Measurements from ENCODE around the gene CD22. TPM values are rescaled to one million over a fixed set of nuclear protein-coding genes. Genes with fewer than 3 reads are reported as not detected.

Gene CD22
- total RNA-seq, 2 donors from 2014 or later, result 1.4 to 3.6 TPM

DNA sequence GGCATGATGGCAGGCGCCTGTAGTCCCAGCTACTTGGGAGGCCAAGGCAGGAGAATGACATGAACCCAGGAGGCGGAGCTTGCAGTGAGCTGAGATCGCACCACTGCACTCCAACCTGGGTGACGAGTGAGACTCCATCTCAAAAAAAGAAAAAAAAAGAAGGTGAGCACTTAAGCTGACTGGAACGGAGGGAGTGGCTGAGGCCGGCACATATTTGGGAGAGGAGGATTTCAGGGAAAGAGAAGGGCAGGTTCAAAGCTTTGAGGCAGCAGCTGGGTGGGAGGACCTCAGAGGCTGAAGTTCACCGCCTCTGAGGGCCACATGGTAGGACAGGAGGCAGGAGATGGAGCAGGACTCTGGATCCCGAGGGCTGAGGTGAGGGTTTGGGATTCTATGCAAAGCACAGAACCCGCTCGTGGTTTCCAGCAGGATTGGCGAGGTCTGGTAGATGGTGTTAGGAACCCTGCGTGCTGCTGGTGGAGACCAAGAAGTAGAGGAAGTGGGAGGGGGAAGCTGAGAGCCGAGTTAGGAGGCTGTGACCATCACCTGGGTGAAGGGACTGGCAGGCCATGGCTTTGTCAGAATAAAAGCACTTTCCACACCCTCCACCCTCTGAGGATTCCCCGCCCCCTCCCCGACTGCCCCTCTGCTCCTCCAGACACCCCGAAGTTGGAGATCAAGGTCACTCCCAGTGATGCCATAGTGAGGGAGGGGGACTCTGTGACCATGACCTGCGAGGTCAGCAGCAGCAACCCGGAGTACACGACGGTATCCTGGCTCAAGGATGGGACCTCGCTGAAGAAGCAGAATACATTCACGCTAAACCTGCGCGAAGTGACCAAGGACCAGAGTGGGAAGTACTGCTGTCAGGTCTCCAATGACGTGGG, 8.4 kb downstream of the CD22 start:
- ATAC-seq (ENCODE audit: insufficient number of reproducible peaks, low FRiP score, low read depth), result no peak
- Histone ChIP-seq H3K27me3 (replicated peaks; ENCODE audit: insufficient read depth) (no peaks in the 10 kb centered on the region), H3K36me3 (no peaks in the 10 kb centered on the region), H3K27ac (no peak overlapping the region), H3K4me3 (no peak overlapping the region), H3K9me3 (no peaks in the 10 kb centered on the region), H3K4me1 (ENCODE audit: control insufficient read depth in 1 of 2, low read depth in 2 of 2) (no peaks in the 10 kb centered on the region)
- TF ChIP-seq, protein P1, sequence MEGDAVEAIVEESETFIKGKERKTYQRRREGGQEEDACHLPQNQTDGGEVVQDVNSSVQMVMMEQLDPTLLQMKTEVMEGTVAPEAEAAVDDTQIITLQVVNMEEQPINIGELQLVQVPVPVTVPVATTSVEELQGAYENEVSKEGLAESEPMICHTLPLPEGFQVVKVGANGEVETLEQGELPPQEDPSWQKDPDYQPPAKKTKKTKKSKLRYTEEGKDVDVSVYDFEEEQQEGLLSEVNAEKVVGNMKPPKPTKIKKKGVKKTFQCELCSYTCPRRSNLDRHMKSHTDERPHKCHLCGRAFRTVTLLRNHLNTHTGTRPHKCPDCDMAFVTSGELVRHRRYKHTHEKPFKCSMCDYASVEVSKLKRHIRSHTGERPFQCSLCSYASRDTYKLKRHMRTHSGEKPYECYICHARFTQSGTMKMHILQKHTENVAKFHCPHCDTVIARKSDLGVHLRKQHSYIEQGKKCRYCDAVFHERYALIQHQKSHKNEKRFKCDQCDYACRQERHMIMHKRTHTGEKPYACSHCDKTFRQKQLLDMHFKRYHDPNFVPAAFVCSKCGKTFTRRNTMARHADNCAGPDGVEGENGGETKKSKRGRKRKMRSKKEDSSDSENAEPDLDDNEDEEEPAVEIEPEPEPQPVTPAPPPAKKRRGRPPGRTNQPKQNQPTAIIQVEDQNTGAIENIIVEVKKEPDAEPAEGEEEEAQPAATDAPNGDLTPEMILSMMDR (IDR thresholded peaks at IDR 0.05), result no peak
- no peak for DNase-seq (ENCODE audit: low spot score)

DNA sequence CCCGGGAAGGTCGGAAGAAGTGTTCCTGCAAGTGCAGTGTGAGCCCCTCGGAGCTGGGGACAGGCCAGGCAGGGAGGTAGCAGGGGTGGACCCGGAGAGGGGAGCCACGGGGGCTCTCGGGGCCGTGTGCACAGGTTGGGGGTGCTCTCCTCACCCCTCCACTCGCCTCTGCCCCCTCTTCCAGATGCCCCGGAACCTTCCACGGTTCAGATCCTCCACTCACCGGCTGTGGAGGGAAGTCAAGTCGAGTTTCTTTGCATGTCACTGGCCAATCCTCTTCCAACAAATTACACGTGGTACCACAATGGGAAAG, 9.0 kb downstream of the CD22 start:
- ATAC-seq (ENCODE audit: insufficient number of reproducible peaks, low FRiP score, low read depth) (no peak), DNase-seq (ENCODE audit: low spot score) (no peak)
- no peak overlapping the region for H3K27ac ChIP-seq
- H3K4me3 ChIP-seq, result no peak overlapping the region
- H3K36me3 ChIP-seq, result no peaks in the 10 kb centered on the region
- no peaks in the 10 kb centered on the region for H3K9me3 ChIP-seq
- H3K27me3 ChIP-seq (replicated peaks; ENCODE audit: insufficient read depth), result no peaks in the 10 kb centered on the region
- TF ChIP-seq, protein P1 (IDR thresholded peaks at IDR 0.05), result no peak
- H3K4me1 ChIP-seq (ENCODE audit: control insufficient read depth in 1 of 2, low read depth in 2 of 2), result no peaks in the 10 kb centered on the region

DNA sequence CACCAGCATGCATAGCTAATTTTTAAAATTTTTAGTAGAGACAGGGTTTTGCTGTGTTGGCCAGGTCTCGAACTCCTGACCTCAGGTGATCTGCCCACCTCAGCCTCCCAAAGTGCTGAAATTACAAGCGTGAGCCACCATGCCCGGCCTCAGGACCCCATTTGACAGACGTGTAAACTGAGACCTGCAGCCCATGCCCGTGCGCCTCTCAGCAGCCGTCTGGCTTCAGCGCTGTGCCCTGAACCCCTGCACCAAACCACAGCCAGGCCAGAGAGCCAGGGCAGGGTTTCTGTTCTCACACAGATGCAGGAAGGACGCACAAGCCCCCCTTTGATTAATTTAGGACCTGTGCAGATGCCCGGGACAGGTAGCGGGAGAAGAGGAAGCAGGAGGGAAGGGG, 11.4 kb downstream of the CD22 start:
- no peaks in the 10 kb centered on the region for H3K9me3 ChIP-seq
- no peak overlapping the region for H3K27ac ChIP-seq
- no peak for DNase-seq (ENCODE audit: low spot score)
- H3K4me1 ChIP-seq (ENCODE audit: control insufficient read depth in 1 of 2, low read depth in 2 of 2), result no peaks in the 10 kb centered on the region
- no peak overlapping the region for H3K4me3 ChIP-seq
- ATAC-seq (ENCODE audit: insufficient number of reproducible peaks, low FRiP score, low read depth), result no peak
- TF ChIP-seq, protein P1 (IDR thresholded peaks at IDR 0.05), result no peak
- H3K27me3 ChIP-seq (replicated peaks; ENCODE audit: insufficient read depth), result no peaks in the 10 kb centered on the region
- H3K36me3 ChIP-seq, result no peaks in the 10 kb centered on the region

DNA sequence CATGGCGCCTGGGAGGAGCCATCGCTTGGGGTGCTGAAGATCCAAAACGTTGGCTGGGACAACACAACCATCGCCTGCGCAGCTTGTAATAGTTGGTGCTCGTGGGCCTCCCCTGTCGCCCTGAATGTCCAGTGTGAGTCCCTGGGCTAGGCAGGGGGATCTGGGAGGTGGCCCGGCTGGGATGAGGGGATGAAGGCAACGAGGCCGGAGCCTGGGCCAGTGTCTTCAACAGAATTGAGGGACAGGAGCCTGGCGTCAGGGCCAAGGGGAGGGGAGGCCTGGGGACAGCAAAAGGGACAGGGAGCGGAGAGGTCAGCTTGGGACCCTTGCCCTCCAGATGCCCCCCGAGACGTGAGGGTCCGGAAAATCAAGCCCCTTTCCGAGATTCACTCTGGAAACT, 12.0 kb downstream of the CD22 start:
- TF ChIP-seq, protein P1 (IDR thresholded peaks at IDR 0.05), result no peak
- Histone ChIP-seq H3K4me1 (ENCODE audit: control insufficient read depth in 1 of 2, low read depth in 2 of 2) (no peaks in the 10 kb centered on the region), H3K36me3 (no peaks in the 10 kb centered on the region), H3K27ac (no peak overlapping the region), H3K4me3 (no peak overlapping the region), H3K9me3 (no peaks in the 10 kb centered on the region), H3K27me3 (replicated peaks; ENCODE audit: insufficient read depth) (no peaks in the 10 kb centered on the region)
- ATAC-seq (ENCODE audit: insufficient number of reproducible peaks, low FRiP score, low read depth) (no peak), DNase-seq (ENCODE audit: low spot score) (no peak)

DNA sequence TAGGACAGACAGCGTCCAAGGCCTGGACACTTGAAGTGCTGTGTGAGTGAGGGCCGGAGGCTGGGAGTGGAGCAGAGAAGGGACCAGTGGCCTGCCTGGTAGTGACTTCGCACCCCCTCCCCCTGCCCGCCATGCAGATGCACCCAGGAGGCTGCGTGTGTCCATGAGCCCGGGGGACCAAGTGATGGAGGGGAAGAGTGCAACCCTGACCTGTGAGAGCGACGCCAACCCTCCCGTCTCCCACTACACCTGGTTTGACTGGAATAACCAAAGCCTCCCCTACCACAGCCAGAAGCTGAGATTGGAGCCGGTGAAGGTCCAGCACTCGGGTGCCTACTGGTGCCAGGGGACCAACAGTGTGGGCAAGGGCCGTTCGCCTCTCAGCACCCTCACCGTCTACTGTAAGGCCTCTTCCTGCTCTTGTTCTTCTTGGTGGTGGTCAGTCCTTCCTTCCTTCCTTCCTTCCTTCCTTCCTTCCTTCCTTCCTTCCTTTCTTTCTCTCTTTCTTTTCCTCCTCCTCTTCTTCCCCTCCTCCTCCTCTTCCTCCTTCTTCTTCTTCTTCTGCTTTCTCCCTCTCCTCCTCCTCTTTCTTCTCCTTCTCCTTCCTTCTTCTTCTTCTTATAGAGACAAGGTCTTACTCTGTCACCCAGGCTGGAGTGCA, 12.7 kb downstream of the CD22 start:
- Histone ChIP-seq H3K27ac (no peak overlapping the region), H3K4me3 (no peak overlapping the region), H3K4me1 (ENCODE audit: control insufficient read depth in 1 of 2, low read depth in 2 of 2) (no peaks in the 10 kb centered on the region), H3K36me3 (no peaks in the 10 kb centered on the region), H3K27me3 (replicated peaks; ENCODE audit: insufficient read depth) (no peaks in the 10 kb centered on the region), H3K9me3 (no peaks in the 10 kb centered on the region)
- TF ChIP-seq, protein P1 (IDR thresholded peaks at IDR 0.05), result no peak
- no peak for DNase-seq (ENCODE audit: low spot score)
- no peak for ATAC-seq (ENCODE audit: insufficient number of reproducible peaks, low FRiP score, low read depth)

Measured in thoracic aorta (tissue), 2 donors.